ENCODE results near the gene PFKM. TPM values are rescaled to one million over a fixed set of nuclear protein-coding genes. Genes with fewer than 3 reads are reported as not detected.

PFKM gene
- total RNA-seq, 1 experiment from 2014 or later: 92.4 TPM

GRCh38 chr12:48160046-48160445 is 40.9 kb downstream of the PFKM start:
- no peaks in the 10 kb centered on the region for H4K20me1 ChIP-seq (ENCODE audit: control insufficient read depth, insufficient read depth, insufficient read length)
- no peaks in the 10 kb centered on the region for H3K9me3 ChIP-seq (ENCODE audit: control insufficient read depth, low read depth, low read length)
- H3K18ac ChIP-seq (ENCODE audit: insufficient read length, low read depth, low read length): no peak overlapping the region
- no peak overlapping the region for H3K56ac ChIP-seq (ENCODE audit: insufficient read length, low read depth, low read length)
- no peak overlapping the region for H2BK15ac ChIP-seq (ENCODE audit: low read depth, low read length)
- no peak overlapping the region for H2BK5ac ChIP-seq (ENCODE audit: insufficient read length, low read length)
- no peak overlapping the region for H4K91ac ChIP-seq (ENCODE audit: insufficient read length, low read depth, low read length)
- no peak overlapping the region for H2AFZ ChIP-seq (ENCODE audit: low read length)
- no peak overlapping the region for H2AK5ac ChIP-seq (ENCODE audit: insufficient read length, low read length)
- H3K79me1 ChIP-seq (ENCODE audit: insufficient read depth, low read depth, low read length, poor library complexity, severe bottlenecking): no peaks in the 10 kb centered on the region
- no peak overlapping the region for H3K27ac ChIP-seq (ENCODE audit: insufficient read length, low read depth, low read length)
- H3K9ac ChIP-seq (ENCODE audit: extremely low read depth, insufficient read length, low read length): no peak overlapping the region
- no peaks in the 10 kb centered on the region for H3K9me3 Mint-ChIP-seq
- H3K36me3 Mint-ChIP-seq (ENCODE audit: insufficient read depth in 1 of 3, low read depth in 3 of 3): no peaks in the 10 kb centered on the region
- H3K14ac ChIP-seq (ENCODE audit: insufficient read depth, low read length): no peak overlapping the region
- no peak overlapping the region for H2BK20ac ChIP-seq (ENCODE audit: low read depth, low read length, poor library complexity, severe bottlenecking)
- H3K4me2 ChIP-seq (ENCODE audit: insufficient read depth, insufficient read length, low read length): no peak overlapping the region
- no peak overlapping the region for H3K4ac ChIP-seq (ENCODE audit: low read depth, low read length)
- no peak overlapping the region for H2BK12ac ChIP-seq (ENCODE audit: insufficient read length, low read depth, low read length)
- no peak overlapping the region for H3T11ph ChIP-seq (ENCODE audit: low read length)
- peaks cover 10 to 15% of the 10 kb centered on the region in 2 experiments for H3K4me1 Mint-ChIP-seq
- WGBS (ENCODE audit: extremely low coverage, insufficient read length, low lambda C conversion rate): no CpG with 5 or more reads among the region's 5 CpGs
- no peak for DNase-seq
- no peak overlapping the region for H4K8ac ChIP-seq (replicated peaks; ENCODE audit: insufficient read length, low read depth, low read length)
- H3K27ac Mint-ChIP-seq: no peak overlapping the region
- H4K5ac ChIP-seq (ENCODE audit: insufficient read length, low read depth, low read length): no peak overlapping the region
- TF ChIP-seq, protein P1, sequence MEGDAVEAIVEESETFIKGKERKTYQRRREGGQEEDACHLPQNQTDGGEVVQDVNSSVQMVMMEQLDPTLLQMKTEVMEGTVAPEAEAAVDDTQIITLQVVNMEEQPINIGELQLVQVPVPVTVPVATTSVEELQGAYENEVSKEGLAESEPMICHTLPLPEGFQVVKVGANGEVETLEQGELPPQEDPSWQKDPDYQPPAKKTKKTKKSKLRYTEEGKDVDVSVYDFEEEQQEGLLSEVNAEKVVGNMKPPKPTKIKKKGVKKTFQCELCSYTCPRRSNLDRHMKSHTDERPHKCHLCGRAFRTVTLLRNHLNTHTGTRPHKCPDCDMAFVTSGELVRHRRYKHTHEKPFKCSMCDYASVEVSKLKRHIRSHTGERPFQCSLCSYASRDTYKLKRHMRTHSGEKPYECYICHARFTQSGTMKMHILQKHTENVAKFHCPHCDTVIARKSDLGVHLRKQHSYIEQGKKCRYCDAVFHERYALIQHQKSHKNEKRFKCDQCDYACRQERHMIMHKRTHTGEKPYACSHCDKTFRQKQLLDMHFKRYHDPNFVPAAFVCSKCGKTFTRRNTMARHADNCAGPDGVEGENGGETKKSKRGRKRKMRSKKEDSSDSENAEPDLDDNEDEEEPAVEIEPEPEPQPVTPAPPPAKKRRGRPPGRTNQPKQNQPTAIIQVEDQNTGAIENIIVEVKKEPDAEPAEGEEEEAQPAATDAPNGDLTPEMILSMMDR (conservative IDR thresholded peaks at IDR 0.05): no peak
- H2BK120ac ChIP-seq (ENCODE audit: low read depth, low read length, poor library complexity, severe bottlenecking): no peak overlapping the region
- H3K4me1 ChIP-seq (ENCODE audit: insufficient read depth, low read length): no peaks in the 10 kb centered on the region; the same call in 1 of the 2 replicates
- no peak overlapping the region for H3K23ac ChIP-seq (ENCODE audit: insufficient read length, low read depth, low read length)
- H3K23me2 ChIP-seq (ENCODE audit: insufficient read length, low read depth, low read length, poor library complexity, severe bottlenecking): no peaks in the 10 kb centered on the region
- no peaks in the 10 kb centered on the region for H3K79me2 ChIP-seq (ENCODE audit: insufficient read depth, low read length)
- no peaks in the 10 kb centered on the region for H3K27me3 ChIP-seq (ENCODE audit: insufficient read depth, low read length)
- H3K4me3 Mint-ChIP-seq: no peak overlapping the region
- H3K27me3 Mint-ChIP-seq (ENCODE audit: low read depth): peaks cover 10% of the 10 kb centered on the region
